ENCODE data around the gene JOSD2.
"Not testable (repeated sequence)": the region's sequence is repeated elsewhere in the genome, so short reads cannot be mapped to it uniquely, and the experiment has no call there.

Gene JOSD2

GRCh38 chr19:50475101-50475568, 35.9 kb downstream of the JOSD2 start:
- no peak for DNase-seq

- DNase-seq, result not testable (repeated sequence)
These were observed 37.7 kb downstream of the JOSD2 start for GRCh38 chr19:50473336-50473735.

- DNase-seq, result no peak
These were observed 42.2 kb downstream of the JOSD2 start for GRCh38 chr19:50468818-50469217.

- DNase-seq, result no peak
These were observed 43.4 kb downstream of the JOSD2 start for GRCh38 chr19:50467566-50467965.

DNA sequence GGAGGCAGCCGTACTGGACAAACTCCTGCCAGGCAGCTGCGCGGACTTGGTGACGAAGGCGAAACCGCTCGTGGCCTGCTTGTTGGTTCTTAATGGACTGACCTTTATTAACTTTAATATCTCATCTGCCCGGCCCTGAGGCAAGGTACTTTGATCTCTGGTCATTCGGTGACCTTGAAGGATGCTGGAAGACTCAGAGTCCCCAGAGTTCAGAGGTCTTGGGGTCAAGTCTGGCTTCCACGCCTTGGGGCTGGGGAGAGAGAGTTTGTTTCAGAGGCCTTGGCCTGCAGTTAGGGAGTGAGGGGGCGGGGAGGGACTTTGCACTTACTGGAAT, 44.3 kb downstream of the JOSD2 start:
- no peak for DNase-seq

- DNase-seq, result no peak
These were observed 44.8 kb downstream of the JOSD2 start for GRCh38 chr19:50465986-50466705.

GRCh38 chr19:50465000-50465399, 46.0 kb downstream of the JOSD2 start:
- DNase-seq, result no peak

GRCh38 chr19:50464348-50464747, 46.6 kb downstream of the JOSD2 start:
- DNase-seq, result no peak

DNA sequence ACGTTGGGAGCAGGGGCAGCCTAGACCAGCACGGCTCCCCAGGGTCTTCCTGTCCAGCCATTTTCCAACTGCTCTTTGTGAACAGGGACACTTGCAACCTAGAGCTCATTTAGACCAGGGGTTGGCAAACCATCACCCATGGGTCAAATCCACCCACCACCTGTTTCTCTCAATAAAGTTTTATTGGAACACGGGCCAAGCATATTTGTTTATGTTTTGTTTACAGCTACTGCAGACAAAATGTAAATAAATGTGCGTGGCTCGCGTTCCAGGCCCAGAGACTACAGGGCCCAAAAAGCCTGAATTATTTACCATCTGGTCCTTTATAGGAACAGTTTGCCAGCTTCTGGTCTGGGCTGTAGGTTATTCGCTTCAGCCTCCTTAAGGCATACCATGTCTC, 48.0 kb downstream of the JOSD2 start:
- DNase-seq, result no peak

GRCh38 chr19:50461066-50461875, 49.7 kb downstream of the JOSD2 start:
- DNase-seq, result peak; percentile 32 to 81

DNA sequence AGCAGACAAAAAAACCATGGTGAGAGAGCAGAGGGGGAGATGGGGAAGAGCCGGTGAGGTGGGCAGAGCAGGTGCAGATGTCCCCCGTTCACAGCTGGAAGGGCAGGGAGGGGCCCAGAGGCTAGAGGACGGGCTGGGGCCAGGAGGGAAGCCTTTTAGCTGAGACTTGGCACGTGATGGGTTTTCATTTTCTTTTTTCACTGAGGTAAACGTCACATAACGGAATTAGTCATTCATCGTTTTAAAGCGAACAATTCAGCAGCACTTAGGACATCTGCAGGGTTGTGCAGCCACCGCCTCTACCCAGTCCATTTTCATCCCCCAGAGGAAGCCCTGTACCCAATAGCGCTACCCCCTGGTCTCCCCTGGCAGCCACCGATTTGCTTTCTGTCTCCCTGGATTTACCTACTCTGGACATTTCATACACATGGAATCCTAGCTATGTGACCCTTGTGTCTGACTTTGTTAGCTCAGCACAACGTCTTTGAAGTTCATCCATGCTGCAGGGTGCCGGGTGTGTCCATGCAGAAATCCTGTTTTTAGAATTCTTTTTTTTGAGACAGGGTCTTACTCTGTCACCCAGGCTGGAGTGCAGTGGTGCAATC, 50.7 kb downstream of the JOSD2 start:
- no peak for DNase-seq

GRCh38 chr19:50459638-50460037, 51.4 kb downstream of the JOSD2 start:
- DNase-seq, result no peak

DNA sequence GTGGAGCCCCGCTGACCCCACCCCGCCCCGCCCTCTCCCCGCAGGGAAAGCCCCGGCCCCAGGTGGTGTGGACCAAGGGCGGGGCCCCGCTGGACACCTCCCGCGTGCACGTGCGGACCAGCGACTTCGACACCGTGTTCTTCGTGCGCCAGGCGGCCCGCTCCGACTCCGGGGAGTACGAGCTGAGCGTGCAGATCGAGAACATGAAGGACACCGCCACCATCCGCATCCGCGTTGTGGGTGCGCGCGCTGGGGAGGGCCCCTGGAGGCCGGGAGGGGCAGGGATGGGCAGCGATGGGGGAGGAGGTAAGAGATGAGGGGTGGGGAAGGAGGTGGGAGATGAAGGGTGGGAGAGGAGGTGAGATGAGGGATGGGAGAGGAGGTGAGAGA, 51.9 kb downstream of the JOSD2 start:
- no peak for DNase-seq

DNA sequence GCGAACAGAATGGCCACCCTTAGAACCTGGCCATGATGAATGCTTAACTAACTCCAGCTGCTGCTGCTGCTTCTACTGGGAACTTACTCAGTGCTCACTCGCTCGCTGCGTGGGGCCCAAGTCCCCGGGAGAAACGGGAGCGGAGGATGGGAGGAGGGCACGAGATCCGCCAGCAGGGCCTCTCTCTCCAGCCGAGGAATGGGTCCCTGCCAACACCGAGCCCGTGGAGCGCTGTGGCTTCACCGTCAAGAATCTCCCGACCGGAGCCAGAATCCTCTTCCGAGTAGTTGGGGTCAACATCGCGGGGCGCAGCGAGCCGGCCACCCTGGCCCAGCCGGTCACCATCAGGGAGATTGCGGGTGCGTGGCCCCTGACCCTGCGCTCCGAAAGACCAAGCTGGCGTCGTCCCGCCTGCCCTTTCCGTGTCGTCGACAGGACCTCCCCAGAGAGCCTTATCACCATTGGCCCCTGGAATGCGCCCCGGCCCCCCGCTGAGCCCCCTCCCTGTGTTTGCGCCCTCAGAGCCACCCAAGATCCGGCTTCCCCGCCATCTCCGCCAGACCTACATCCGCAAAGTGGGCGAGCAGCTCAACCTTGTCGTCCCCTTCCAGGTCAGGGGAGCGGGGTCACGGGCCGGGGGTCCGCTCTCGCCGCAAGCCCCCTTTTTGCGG, 52.5 kb downstream of the JOSD2 start:
- no peak for DNase-seq

GRCh38 chr19:50457300-50457699, 53.7 kb downstream of the JOSD2 start:
- DNase-seq, result no peak
